Endodermal cell (in vitro differentiated cells): ENCODE measurements around the gene RYR3. TPM values are rescaled to one million over a fixed set of nuclear protein-coding genes. Genes with fewer than 3 reads are reported as not detected.
"Not testable (repeated sequence)": the region's sequence is repeated elsewhere in the genome, so short reads cannot be mapped to it uniquely, and the experiment has no call there.

Experiments
- DNase-seq: peaks from one replicate; pipeline ENCODE4 v3.0.0-alpha.2; 2017
- H3K27ac ChIP-seq: 2 replicates; pipeline ENCODE4 v1.5.1; 2013; ENCODE audit warnings: mild to moderate bottlenecking, low read depth, low read length, moderate library complexity
- H3K27me3 ChIP-seq: 2 replicates; pipeline ENCODE4 v1.6.1; 2013; ENCODE audit warnings: mild to moderate bottlenecking, low read length, moderate library complexity; ENCODE audit not compliant: insufficient read depth, control insufficient read depth, poor library complexity, severe bottlenecking
- H3K36me3 ChIP-seq: 2 replicates; pipeline ENCODE4 v1.7.0; 2013; ENCODE audit warnings: mild to moderate bottlenecking, low read length, moderate library complexity; ENCODE audit not compliant: control insufficient read depth, insufficient read depth
- H3K4me1 ChIP-seq: one replicate; pipeline ENCODE4 v1.7.0; 2013; ENCODE audit warnings: low read length; ENCODE audit not compliant: control insufficient read depth, insufficient read depth
- H3K4me3 ChIP-seq: 2 replicates; pipeline ENCODE4 v1.5.1; 2013; ENCODE audit warnings: mild to moderate bottlenecking, low read length, moderate library complexity
- H3K9ac ChIP-seq: 2 replicates; pipeline ENCODE4 v1.6.1; 2013; ENCODE audit warnings: mild to moderate bottlenecking, low read length, moderate library complexity; ENCODE audit not compliant: poor library complexity, severe bottlenecking; ENCODE audit errors: extremely low read depth
- H3K9me3 ChIP-seq: 2 replicates; pipeline ENCODE4 v1.6.1; 2013; ENCODE audit warnings: mild to moderate bottlenecking, low read length, moderate library complexity; ENCODE audit not compliant: control insufficient read depth
- H3K27ac Mint-ChIP-seq: 2 replicates; pipeline ENCODE4 v1.8.0; 2020; ENCODE audit warnings: mixed read lengths
- H3K27me3 Mint-ChIP-seq: 2 replicates; pipeline ENCODE4 v1.8.0; 2021; ENCODE audit warnings: mild to moderate bottlenecking, mixed read lengths; ENCODE audit not compliant: insufficient read depth
- H3K36me3 Mint-ChIP-seq: 2 replicates; pipeline ENCODE4 v1.8.0; 2020; ENCODE audit warnings: low read depth, mixed read lengths
- H3K4me1 Mint-ChIP-seq: 2 replicates; pipeline ENCODE4 v1.8.0; 2020; ENCODE audit warnings: mixed read lengths
- H3K4me3 Mint-ChIP-seq: 2 replicates; pipeline ENCODE4 v1.8.0; 2020; ENCODE audit warnings: mild to moderate bottlenecking, moderate library complexity, mixed read lengths
- H3K9me3 Mint-ChIP-seq: 2 replicates; pipeline ENCODE4 v1.8.0; 2020; ENCODE audit warnings: mild to moderate bottlenecking, mixed read lengths
- WGBS, 2 experiments: methylation state at CpG; one replicate each; pipeline versions ENCODE4 v1.1.5 to v1.1.7; 2013; ENCODE audit warnings: missing lambda C conversion rate in 2 of 2, mixed read lengths in 1 of 2; ENCODE audit not compliant: insufficient coverage in 1 of 2, insufficient read length in 1 of 2; 5-methylcytosine and 5-hydroxymethylcytosine counted together
- total RNA-seq, 2 donors: library from RNA; stranded (reverse); fragmentation: NEBNext Ultra II Directional in 1 of 2; extraction: Animal tissue kit (Norgen Biotek cat#: 25700) in 1 of 2; gene quantifications; 2 replicates in 1 of 2; 3 replicates in 1 of 2; pipeline ENCODE4 v1.2.1, GENCODE V29; 2021
- TF ChIP-seq, protein P1 (sequence below): fragments of 200-600 bp; sonication (generic); conservative IDR thresholded peaks from 2 replicates; pipeline ENCODE4 v1.5.0; 2021; ENCODE audit warnings: antibody characterized with exemption, mild to moderate bottlenecking

RYR3 gene
- total RNA-seq, 2 donors from 2014 or later = 0.71 to 1.4 TPM

DNA sequence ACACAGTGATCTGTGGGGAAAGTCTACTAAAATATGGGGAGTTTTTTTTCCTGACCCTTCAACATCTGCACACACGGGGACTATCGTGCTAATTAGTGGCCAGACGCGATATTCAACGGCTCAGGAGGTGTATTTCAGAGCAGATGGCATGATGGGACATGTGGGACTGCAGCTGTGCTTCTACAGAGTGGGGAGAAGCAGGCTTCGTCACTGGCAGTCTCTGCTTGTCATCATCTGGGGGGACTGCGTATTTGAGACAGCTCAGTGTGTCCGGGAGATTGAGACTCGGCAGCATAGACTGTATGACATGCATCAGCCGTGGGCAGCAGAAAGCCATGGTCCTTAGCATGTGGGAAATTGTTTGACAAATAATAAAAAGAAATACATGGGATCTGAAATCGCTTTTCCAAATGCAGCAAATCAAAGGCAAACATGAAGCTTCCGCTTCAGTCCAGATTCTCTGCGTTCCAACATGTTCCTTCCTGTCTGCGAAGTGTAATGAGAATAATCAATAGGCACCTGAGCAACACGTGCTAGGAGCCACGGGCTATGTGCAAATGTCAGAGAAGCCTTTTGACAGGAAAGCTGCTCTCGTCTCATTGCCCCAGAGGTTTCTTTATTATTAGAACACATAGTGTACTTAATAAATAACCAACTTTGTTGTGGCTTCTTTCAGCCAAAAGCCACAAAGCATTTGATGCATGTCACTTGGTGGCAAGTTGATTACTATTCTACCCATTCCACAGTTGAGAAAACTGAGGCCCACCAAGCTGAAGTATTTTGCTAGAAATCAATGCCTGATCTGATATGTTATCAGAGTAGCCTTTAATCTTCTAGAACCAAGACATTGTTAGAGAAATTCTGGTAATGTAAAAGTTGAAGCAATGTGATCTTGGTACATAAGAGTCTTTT lies 276.3 kb downstream of the RYR3 start:
- H3K4me3 Mint-ChIP-seq = no peak overlapping the region
- H3K36me3 Mint-ChIP-seq = peaks cover 2% of the 10 kb centered on the region
- H3K27ac Mint-ChIP-seq = no peak overlapping the region
- no peak for DNase-seq
- no peaks in the 10 kb centered on the region for H3K36me3 ChIP-seq
- WGBS, 2 experiments = 96 to 97% methylated on average over 13 to 17 of the region's 17 CpGs
- no peaks in the 10 kb centered on the region for H3K4me1 ChIP-seq
- peaks cover 18% of the 10 kb centered on the region for H3K9me3 ChIP-seq
- H3K9me3 Mint-ChIP-seq = peaks cover 9% of the 10 kb centered on the region
- no peak overlapping the region for H3K9ac ChIP-seq
- H3K27ac ChIP-seq = no peak overlapping the region
- no peak overlapping the region for H3K4me3 ChIP-seq
- H3K4me1 Mint-ChIP-seq = peaks cover 28% of the 10 kb centered on the region
- H3K27me3 ChIP-seq = no peaks in the 10 kb centered on the region
- H3K27me3 Mint-ChIP-seq = no peaks in the 10 kb centered on the region
- TF ChIP-seq, protein P1, sequence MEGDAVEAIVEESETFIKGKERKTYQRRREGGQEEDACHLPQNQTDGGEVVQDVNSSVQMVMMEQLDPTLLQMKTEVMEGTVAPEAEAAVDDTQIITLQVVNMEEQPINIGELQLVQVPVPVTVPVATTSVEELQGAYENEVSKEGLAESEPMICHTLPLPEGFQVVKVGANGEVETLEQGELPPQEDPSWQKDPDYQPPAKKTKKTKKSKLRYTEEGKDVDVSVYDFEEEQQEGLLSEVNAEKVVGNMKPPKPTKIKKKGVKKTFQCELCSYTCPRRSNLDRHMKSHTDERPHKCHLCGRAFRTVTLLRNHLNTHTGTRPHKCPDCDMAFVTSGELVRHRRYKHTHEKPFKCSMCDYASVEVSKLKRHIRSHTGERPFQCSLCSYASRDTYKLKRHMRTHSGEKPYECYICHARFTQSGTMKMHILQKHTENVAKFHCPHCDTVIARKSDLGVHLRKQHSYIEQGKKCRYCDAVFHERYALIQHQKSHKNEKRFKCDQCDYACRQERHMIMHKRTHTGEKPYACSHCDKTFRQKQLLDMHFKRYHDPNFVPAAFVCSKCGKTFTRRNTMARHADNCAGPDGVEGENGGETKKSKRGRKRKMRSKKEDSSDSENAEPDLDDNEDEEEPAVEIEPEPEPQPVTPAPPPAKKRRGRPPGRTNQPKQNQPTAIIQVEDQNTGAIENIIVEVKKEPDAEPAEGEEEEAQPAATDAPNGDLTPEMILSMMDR = no peak

DNA sequence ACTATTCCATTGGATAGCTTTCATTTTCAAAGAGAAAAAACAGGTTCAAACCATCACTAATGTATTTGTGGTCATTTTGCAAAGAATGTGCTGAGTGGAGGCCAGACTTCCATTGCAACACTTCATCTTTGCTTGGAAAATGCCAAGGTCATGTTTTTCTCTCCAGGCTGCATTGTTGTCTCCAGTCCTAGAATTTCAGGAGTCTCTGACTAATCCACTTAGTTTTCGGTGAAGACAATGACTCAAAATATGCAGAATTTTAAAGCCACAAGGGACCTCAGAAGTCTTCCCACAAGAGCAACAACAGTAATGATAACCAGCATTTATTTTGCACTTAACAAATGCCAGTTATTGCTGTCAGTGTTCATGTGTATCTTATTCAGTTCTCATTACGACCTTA lies 277.0 kb downstream of the RYR3 start:
- Histone ChIP-seq H3K9me3 (peaks cover 21% of the 10 kb centered on the region), H3K27me3 (no peaks in the 10 kb centered on the region), H3K4me1 (peaks cover 5% of the 10 kb centered on the region), H3K27ac (no peak overlapping the region), H3K9ac (no peak overlapping the region), H3K4me3 (no peak overlapping the region), H3K36me3 (no peaks in the 10 kb centered on the region)
- Mint-ChIP-seq H3K9me3 (peaks cover 10% of the 10 kb centered on the region), H3K36me3 (peaks cover 2% of the 10 kb centered on the region), H3K27ac (no peak overlapping the region), H3K4me1 (peaks cover 33% of the 10 kb centered on the region), H3K4me3 (no peak overlapping the region), H3K27me3 (no peaks in the 10 kb centered on the region)
- DNase-seq = no peak
- TF ChIP-seq, protein P1 = no peak
- WGBS, 2 experiments = 71 to 86% methylated on average over 1 to 2 of the region's 2 CpGs

DNA sequence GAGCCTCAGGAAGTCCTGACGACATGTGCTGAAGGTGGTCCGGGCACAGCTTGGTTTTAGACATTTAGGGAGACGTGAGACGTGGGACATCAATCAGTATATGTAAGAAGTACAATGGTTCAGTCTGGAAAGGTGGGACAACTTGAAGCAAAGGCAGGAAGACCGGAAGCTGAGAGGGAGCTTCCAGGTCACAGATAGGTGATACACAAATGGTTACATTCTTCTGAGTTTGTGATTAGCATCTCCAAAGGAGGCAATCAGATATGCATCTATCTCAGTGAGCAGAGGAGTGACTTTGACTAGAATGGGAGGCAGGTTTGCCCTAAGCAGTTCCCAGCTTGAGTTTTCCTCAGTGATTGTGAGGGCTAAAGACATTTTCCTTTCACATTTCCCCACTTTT lies 282.1 kb downstream of the RYR3 start:
- no peak overlapping the region for H3K27ac ChIP-seq
- H3K9me3 Mint-ChIP-seq = peaks cover 34% of the 10 kb centered on the region

DNA sequence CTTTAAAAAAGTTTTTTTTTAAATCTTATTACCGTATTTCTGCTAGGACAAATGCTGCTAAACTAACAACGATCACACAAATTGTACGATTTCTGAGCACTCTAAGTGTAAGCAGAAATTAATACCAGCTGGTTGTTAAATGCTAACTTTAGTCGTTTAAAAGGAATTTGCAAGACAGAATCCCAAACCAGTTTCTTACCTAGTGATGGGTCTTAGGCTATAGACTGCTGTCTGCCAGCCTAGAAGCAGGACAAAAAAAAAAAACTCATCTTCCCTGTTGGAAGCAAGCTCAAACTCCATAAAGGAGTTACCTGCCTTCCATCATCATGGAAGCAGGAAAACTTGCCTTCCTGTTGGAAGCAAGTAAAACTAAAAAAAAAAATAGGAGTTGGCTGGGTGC lies 287.6 kb downstream of the RYR3 start:
- H3K27ac Mint-ChIP-seq, H3K9ac ChIP-seq, H3K36me3 Mint-ChIP-seq, H3K4me1 ChIP-seq, H3K27me3 Mint-ChIP-seq, H3K36me3 ChIP-seq, DNase-seq, H3K4me3 Mint-ChIP-seq, H3K27ac ChIP-seq, H3K27me3 ChIP-seq, H3K4me1 Mint-ChIP-seq, H3K4me3 ChIP-seq: not testable (repeated sequence)
- H3K9me3 Mint-ChIP-seq = peaks cover 18% of the 10 kb centered on the region
- 53 to 58% methylated on average over 3 to 4 of the region's 4 CpGs for WGBS, 2 experiments
- peaks cover 22% of the 10 kb centered on the region for H3K9me3 ChIP-seq

More for the DNA sequence above, 282.1 kb downstream of the RYR3 start:
- Mint-ChIP-seq H3K27ac (peak overlapping the region; percentile 16), H3K36me3 (peaks cover 2% of the 10 kb centered on the region), H3K27me3 (no peaks in the 10 kb centered on the region), H3K4me1 (peaks cover 27% of the 10 kb centered on the region), H3K4me3 (no peak overlapping the region)
- peaks cover 5% of the 10 kb centered on the region for H3K4me1 ChIP-seq
- TF ChIP-seq, protein P1 = no peak
- DNase-seq = no peak
- no peak overlapping the region for H3K4me3 ChIP-seq
- H3K27me3 ChIP-seq = no peaks in the 10 kb centered on the region
- 75 to 94% methylated on average over 4 to 5 of the region's 5 CpGs for WGBS, 2 experiments
- H3K9me3 ChIP-seq = peaks cover 44% of the 10 kb centered on the region
- H3K9ac ChIP-seq = no peak overlapping the region
- no peaks in the 10 kb centered on the region for H3K36me3 ChIP-seq
